K562 (cell line): ENCODE data around the gene TNF. TPM values are rescaled to one million over a fixed set of nuclear protein-coding genes. Genes with fewer than 3 reads are reported as not detected.

Experiments
- ATAC-seq: fragments of 200-7000 bp; cut with Tn5 transposase; 3 replicates; pipeline ENCODE4 v1.9.1; 2020; ENCODE audit warnings: moderate library complexity
- BruUV-seq: library from RNA; stranded (reverse); fragments of 400-500 nt; replicated peaks from 2 replicates; lab custom pipeline; 2021; lab: Mats Ljungman, UMichigan
- CTCF ChIA-PET: fragments of 300-600 bp; formaldehyde crosslinking; extraction: SDS; loops from one replicate; lab custom pipeline; 2021; ENCODE audit warnings: low intra/inter-chr PET ratio; lab: Yijun Ruan, JAX
- POLR2A ChIA-PET: fragments of 300-600, 350-650 bp; sonication (Branson Sonifier 250); formaldehyde crosslinking; extraction: SDS; loops from one replicate; lab custom pipeline; 2021; ENCODE audit warnings: antibody characterized with exemption, inconsistent platforms; lab: Yijun Ruan, JAX
- DNase-seq, 4 experiments: peaks; one replicate each; pipeline versions ENCODE4 v3.0.0 to v3.0.0-alpha.2; 2011 to 2018; ENCODE audit warnings: low spot score in 3 of 4, mixed read lengths in 3 of 4; ENCODE audit errors: extremely low read depth in 1 of 4
- FAIRE-seq: peaks from 2 replicates; lab custom pipeline; 2011; peaks lifted over from hg19 to GRCh38; lab: Jason Lieb, UNC
- H2AFZ ChIP-seq: 2 replicates; pipeline ENCODE4 v1.6.0; 2011; ENCODE audit warnings: low read depth, low read length, control low read depth, inconsistent platforms
- H3K27ac ChIP-seq: fragments of 200-600 bp; 3 replicates; pipeline ENCODE4 v1.8.0; 2011; ENCODE audit warnings: low read depth, mild to moderate bottlenecking, control low read depth, inconsistent platforms, low read length, moderate library complexity, mixed read lengths; ENCODE audit errors: extremely low read depth
- H3K27me3 ChIP-seq, 2 experiments: fragments of 300-600 bp in 1 of 2; 2 replicates in 1 of 2; 3 replicates in 1 of 2; pipeline versions ENCODE4 v1.6.0 to v1.8.0; 2011; ENCODE audit warnings: inconsistent platforms in 2 of 2, low read length in 2 of 2, mild to moderate bottlenecking in 1 of 2, mixed read lengths in 1 of 2, moderate library complexity in 1 of 2; ENCODE audit not compliant: control insufficient read depth in 2 of 2, insufficient read depth in 2 of 2
- H3K36me3 ChIP-seq: fragments of 300-600 bp; 3 replicates; pipeline ENCODE4 v1.8.0; 2011; ENCODE audit warnings: mild to moderate bottlenecking, low read length, inconsistent platforms; ENCODE audit not compliant: control insufficient read depth, insufficient read depth
- H3K4me1 ChIP-seq, 2 experiments: fragments of 200-600 bp in 1 of 2; replicated peaks in 1 of 2; 2 replicates in 1 of 2; 3 replicates in 1 of 2; pipeline versions ENCODE4 v1.5.1 to v1.8.0; 2011; ENCODE audit warnings: inconsistent platforms in 2 of 2, low read length in 2 of 2, mild to moderate bottlenecking in 1 of 2, mixed read lengths in 1 of 2, moderate library complexity in 1 of 2; ENCODE audit not compliant: control insufficient read depth in 2 of 2, insufficient read depth in 2 of 2
- H3K4me2 ChIP-seq: 2 replicates; pipeline ENCODE4 v1.6.1; 2011; ENCODE audit warnings: low read length, control low read depth, inconsistent platforms, mixed read lengths; ENCODE audit not compliant: insufficient read depth
- H3K4me3 ChIP-seq: fragments of 200-600 bp; sonication (generic), shearing (Covaris generic); 2 replicates; pipeline ENCODE4 v1.5.1; 2016; ENCODE audit warnings: control low read depth, inconsistent platforms
- H3K79me2 ChIP-seq: fragments of 200-600 bp; 3 replicates; pipeline ENCODE4 v1.8.0; 2011; ENCODE audit warnings: low read length, inconsistent platforms; ENCODE audit not compliant: control insufficient read depth, insufficient read depth
- H3K9ac ChIP-seq, 2 experiments: 2 replicates each; pipeline versions ENCODE4 v1.6.0 to v1.6.1; 2011; ENCODE audit warnings: low read depth in 2 of 2, low read length in 2 of 2, control low read depth in 1 of 2, inconsistent platforms in 1 of 2, mild to moderate bottlenecking in 1 of 2, mixed read lengths in 1 of 2; ENCODE audit not compliant: insufficient read depth in 1 of 2
- H3K9me1 ChIP-seq: one replicate; pipeline ENCODE4 v1.6.0; 2011; ENCODE audit warnings: inconsistent platforms, mild to moderate bottlenecking, low read length, moderate library complexity; ENCODE audit not compliant: control insufficient read depth, insufficient read depth
- H3K9me3 ChIP-seq: replicated peaks from 2 replicates; pipeline ENCODE4 v1.5.1; 2011; ENCODE audit warnings: low read depth, low read length, inconsistent platforms; ENCODE audit not compliant: control insufficient read depth, insufficient read depth
- H4K20me1 ChIP-seq: replicated peaks from 2 replicates; pipeline ENCODE4 v1.6.1; 2011; ENCODE audit warnings: low read length, inconsistent platforms, mixed read lengths; ENCODE audit not compliant: control insufficient read depth, insufficient read depth
- CEBPB ChIP-seq: fragments of 450-650 bp; IDR thresholded peaks from 2 replicates; pipeline ENCODE4 v1.6.1; 2016; ENCODE audit warnings: missing genetic modification characterization, missing compliant biosample characterization
- ETV1 ChIP-seq: fragments of 450-650 bp; conservative IDR thresholded peaks from 2 replicates; pipeline ENCODE4 v1.6.1; 2016; ENCODE audit warnings: missing genetic modification characterization, control low read depth, low read depth, missing compliant biosample characterization
- FOXA3 ChIP-seq, 2 experiments: fragments of 450-650 bp in 1 of 2; sonication (generic) in 1 of 2; formaldehyde crosslinking; IDR thresholded peaks in 1 of 2; conservative IDR thresholded peaks in 1 of 2; 2 replicates each; pipeline versions ENCODE4 v1.4.0 to v1.8.0; 2020 to 2022; ENCODE audit warnings: mild to moderate bottlenecking in 2 of 2, missing genetic modification reagents in 1 of 2
- FOXP1 ChIP-seq: sonication (generic); formaldehyde crosslinking; IDR thresholded peaks from 2 replicates; pipeline ENCODE4 v1.8.0; 2022; ENCODE audit warnings: mild to moderate bottlenecking, missing genetic modification reagents
- SPI1 ChIP-seq: IDR thresholded peaks from 2 replicates; pipeline ENCODE4 v1.6.1; 2011; ENCODE audit warnings: low read depth, low read length, control low read depth, borderline replicate concordance
- STAG1 ChIP-seq: sonication (generic); formaldehyde crosslinking; IDR thresholded peaks from 2 replicates; pipeline ENCODE4 v1.5.0; 2020; ENCODE audit warnings: missing genetic modification reagents, borderline replicate concordance
- TEAD4 ChIP-seq, 2 experiments: sonication (generic) in 1 of 2; formaldehyde crosslinking in 1 of 2; IDR thresholded peaks; 2 replicates each; pipeline versions ENCODE4 v1.6.1 to v1.8.0; 2012 to 2022; ENCODE audit warnings: borderline replicate concordance in 1 of 2, inconsistent platforms in 1 of 2, low read length in 1 of 2, mild to moderate bottlenecking in 1 of 2, missing genetic modification reagents in 1 of 2
- USF1 ChIP-seq: sonication (generic); formaldehyde crosslinking; IDR thresholded peaks from 2 replicates; pipeline ENCODE4 v1.9.0; 2022; ENCODE audit warnings: mild to moderate bottlenecking, missing genetic modification reagents
- WGBS: fragments of 100-300 bp; shearing (Covaris generic); methylation state at CpG from one replicate; pipeline ENCODE4 v1.1.6; 2016; ENCODE audit warnings: low coverage, mixed read lengths; ENCODE audit not compliant: insufficient coverage; ENCODE audit errors: missing lambda C conversion rate; 5-methylcytosine and 5-hydroxymethylcytosine counted together
- in situ Hi-C: fragments of 300-500 bp; cut with MboI; formaldehyde crosslinking; loops from 4 replicates; pipeline ENCODE4 v1.15.0; 2018; ENCODE audit warnings: inconsistent platforms, mixed read lengths
- intact Hi-C: fragments of 100-400 bp; cut with micrococcal nuclease; formaldehyde crosslinking; loops from 2 replicates; pipeline ENCODE4 v1.14.2; 2022
- polyA plus RNA-seq, 8 experiments: library from polyadenylated mRNA; depleted of rRNA in 4 of 8; stranded (reverse) in 5 of 8; unstranded in 3 of 8; fragments of >200 nt; fragmentation: Nextera tagmentation in 2 of 8; fragmentation: Illumina TruSeq in 1 of 8; extraction: Ambion mirVana in 2 of 8; extraction: Trizol in 1 of 8; gene quantifications; 2 replicates each; pipeline versions ENCODE4 v1.2.1 to v1.2.3, GENCODE V29; 2011 to 2014; ENCODE audit warnings: inconsistent platforms in 1 of 8, missing spikeins in 1 of 8
- total RNA-seq, 7 experiments: library from RNA; depleted of rRNA in 6 of 7; stranded (reverse); fragments of >200 nt in 6 of 7; fragmentation: Illumina TruSeq in 2 of 7; extraction: Trizol in 2 of 7; gene quantifications; 2 replicates each; pipeline versions ENCODE4 v1.2.1 to v1.2.3, GENCODE V29; 2011 to 2021; ENCODE audit warnings: low replicate concordance in 1 of 7

TNF gene
- total and polyA plus RNA-seq, 9 of the 15 experiments (the other 6 are each of a cell fraction or from before 2014, with no cell fraction given), result 0.08 to 0.40 TPM; not detected in 7

GRCh38 chr6:31586008-31586407 is 10.6 kb downstream of the TNF start, which contains the start of gene LST1:
TSS of gene LST1 (plus strand) at chr6:31586277. CDS start at chr6:31587300, 1,023 bp downstream.
- CTCF ChIA-PET, result no interaction called here
- Histone ChIP-seq H3K79me2 (no peaks in the 10 kb centered on the region), H3K9me3 (no peaks in the 10 kb centered on the region), H3K36me3 (no peaks in the 10 kb centered on the region), H3K4me3 (no peak within 1 kb of the TSS), H3K27ac (no peak within 1 kb of the TSS), H3K4me2 (no peak within 1 kb of the TSS), H3K9me1 (no peaks in the 10 kb centered on the region), H4K20me1 (no peaks in the 10 kb centered on the region), H3K27me3 (no peaks in the 10 kb centered on the region), H2AFZ (peak within 1 kb of the TSS; percentile 51), H3K9ac (peak within 1 kb of the TSS in 1 of 2 experiments; percentile 56; a peak in 2 of 4 replicates), H3K4me1 (peaks cover 30 to 34% of the 10 kb centered on the region in 2 experiments)
- in situ Hi-C loops, result no loop called here
- no TSS peak for BruUV-seq
- FAIRE-seq (no peak), ATAC-seq (no peak), DNase-seq (no peak)
- no peak for TF ChIP-seq ETV1
- TF ChIP-seq TEAD4 (IDR thresholded peaks at IDR 0.05; ENCODE audit: low read length), result 0 out of 2 replicates have a peak, but pooled peaks have one; percentile 3
- 0 out of 2 replicates have a peak, but pooled peaks have one; percentile 17 for TF ChIP-seq TEAD4 (CRISPR knock-in tag; IDR thresholded peaks at IDR 0.05; ENCODE audit: borderline replicate concordance)
- 0 out of 2 replicates have a peak, but pooled peaks have one; percentile 13 for TF ChIP-seq FOXP1 (CRISPR knock-in tag)
- TF ChIP-seq USF1, result peak; percentile 21; the same call in 1 of the 2 replicates
- peak; percentile 69; the same call in 1 of the 2 replicates for TF ChIP-seq SPI1
- no peak for TF ChIP-seq STAG1 (CRISPR knock-in tag)
- 0 out of 4 replicates have a peak, but pooled peaks of 1 of the 2 experiments have one; percentile 50 for TF ChIP-seq FOXA3 (CRISPR knock-in tag; conservative IDR thresholded peaks at IDR 0.05 in 1 of 2, IDR thresholded peaks at IDR 0.05 in 1 of 2)
- TF ChIP-seq CEBPB (tag), result 0 out of 2 replicates have a peak, but pooled peaks have one; percentile 11
- POLR2A ChIA-PET, result interaction anchor here (0.6 to 1.6 kb wide), 5 partner anchors 12 to 32 kb away, joined by 3 to 6 read pairs (median 3); no protein-coding TSS in a partner anchor
- 31% methylated on average over 1 of the region's 1 CpG for WGBS
- intact Hi-C loops, result loop anchor here (10.0 kb wide), 1 partner anchor 391 kb away; no protein-coding TSS in a partner anchor
